OCI-M2 (cell line): ENCODE measurements around the gene MRPL54.
"Not testable (repeated sequence)": the region's sequence is repeated elsewhere in the genome, so short reads cannot be mapped to it uniquely, and the experiment has no call there.

Source experiments
- DNase-seq: peaks from one replicate; lab custom pipeline; 2025; ENCODE audit not compliant: unreplicated experiment; lab: John Stamatoyannopoulos, UW

MRPL54 gene

GRCh38 chr19:3808420-3809143 lies 46.1 kb downstream of the MRPL54 start:
- DNase-seq, result no peak

- DNase-seq, result no peak
These were observed 47.6 kb downstream of the MRPL54 start for GRCh38 chr19:3809881-3810707.

- no peak for DNase-seq
These were observed 48.4 kb downstream of the MRPL54 start for GRCh38 chr19:3810708-3811355.

GRCh38 chr19:3813473-3814392 lies 51.3 kb downstream of the MRPL54 start:
- no peak for DNase-seq

- no peak for DNase-seq
These were observed 52.2 kb downstream of the MRPL54 start for GRCh38 chr19:3814648-3815047.

- not testable (repeated sequence) for DNase-seq
These were observed 53.7 kb downstream of the MRPL54 start for GRCh38 chr19:3816148-3816547.

- DNase-seq, result no peak
These were observed 54.2 kb downstream of the MRPL54 start for GRCh38 chr19:3816566-3817218.
